Measurements from ENCODE around the gene OR6C68.
"Not testable (repeated sequence)": the region's sequence is repeated elsewhere in the genome, so short reads cannot be mapped to it uniquely, and the experiment has no call there.

Gene OR6C68

DNA sequence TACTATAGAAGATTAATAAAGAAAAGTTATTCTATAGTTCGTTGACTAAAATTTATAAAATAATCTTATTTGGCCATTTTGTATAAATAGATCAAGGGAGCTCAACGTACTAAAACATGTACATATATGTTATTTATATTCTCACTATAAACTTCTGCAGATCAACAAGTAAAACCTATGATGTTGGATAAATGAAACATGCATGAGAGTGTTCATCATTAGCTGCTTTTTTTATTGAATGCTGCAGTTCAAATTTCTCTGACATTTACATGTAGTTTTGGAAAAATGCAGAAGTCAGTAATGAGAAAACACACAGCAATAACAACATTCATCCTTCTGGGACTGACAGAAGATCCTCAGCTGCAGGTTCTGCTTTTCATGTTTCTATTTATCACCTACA lies at the start of gene OR6C68:
OR6C68 (plus strand) TSS at position 301 of the 400 bp plus-strand sequence; CDS start at position 301, 0 bp downstream.
- H3K4me3 ChIP-seq (replicated peaks; ENCODE audit: low read depth, low read length) = no peak within 1 kb of the TSS
- no peak for DNase-seq (ENCODE audit: low read depth)
- TF ChIP-seq, protein P1, sequence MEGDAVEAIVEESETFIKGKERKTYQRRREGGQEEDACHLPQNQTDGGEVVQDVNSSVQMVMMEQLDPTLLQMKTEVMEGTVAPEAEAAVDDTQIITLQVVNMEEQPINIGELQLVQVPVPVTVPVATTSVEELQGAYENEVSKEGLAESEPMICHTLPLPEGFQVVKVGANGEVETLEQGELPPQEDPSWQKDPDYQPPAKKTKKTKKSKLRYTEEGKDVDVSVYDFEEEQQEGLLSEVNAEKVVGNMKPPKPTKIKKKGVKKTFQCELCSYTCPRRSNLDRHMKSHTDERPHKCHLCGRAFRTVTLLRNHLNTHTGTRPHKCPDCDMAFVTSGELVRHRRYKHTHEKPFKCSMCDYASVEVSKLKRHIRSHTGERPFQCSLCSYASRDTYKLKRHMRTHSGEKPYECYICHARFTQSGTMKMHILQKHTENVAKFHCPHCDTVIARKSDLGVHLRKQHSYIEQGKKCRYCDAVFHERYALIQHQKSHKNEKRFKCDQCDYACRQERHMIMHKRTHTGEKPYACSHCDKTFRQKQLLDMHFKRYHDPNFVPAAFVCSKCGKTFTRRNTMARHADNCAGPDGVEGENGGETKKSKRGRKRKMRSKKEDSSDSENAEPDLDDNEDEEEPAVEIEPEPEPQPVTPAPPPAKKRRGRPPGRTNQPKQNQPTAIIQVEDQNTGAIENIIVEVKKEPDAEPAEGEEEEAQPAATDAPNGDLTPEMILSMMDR (IDR thresholded peaks at IDR 0.05; ENCODE audit: low read length, missing control alignments) = no peak

DNA sequence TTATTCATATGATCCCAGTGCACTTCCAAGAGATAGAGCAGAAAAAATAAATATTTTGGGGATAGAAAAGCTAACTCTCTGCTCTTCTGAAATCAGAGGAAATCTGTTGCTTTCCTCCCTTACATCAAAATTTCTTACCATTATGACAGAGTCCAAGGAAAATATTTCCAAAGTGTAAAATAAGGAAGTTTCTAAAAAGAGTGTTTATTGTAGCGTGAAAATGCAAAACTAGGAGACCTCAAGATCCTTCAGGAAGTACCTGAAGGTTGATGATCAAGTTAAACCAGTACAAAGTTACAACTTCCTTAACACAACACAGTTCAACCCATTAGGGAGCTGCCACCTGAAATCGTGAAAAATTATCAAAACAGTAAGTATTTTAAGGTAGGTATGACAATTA lies 48.4 kb upstream of the OR6C68 start, which contains the start of gene OR6C2:
OR6C2 (plus strand) TSS at position 301 of the 400 bp plus-strand sequence. CDS start 8,138 bp downstream, outside the sequence.
- TF ChIP-seq, protein P1 (IDR thresholded peaks at IDR 0.05; ENCODE audit: low read length, missing control alignments) = no peak
- H3K4me3 ChIP-seq (replicated peaks; ENCODE audit: low read depth, low read length) = no peak within 1 kb of the TSS
- no peak for DNase-seq (ENCODE audit: low read depth)

DNA sequence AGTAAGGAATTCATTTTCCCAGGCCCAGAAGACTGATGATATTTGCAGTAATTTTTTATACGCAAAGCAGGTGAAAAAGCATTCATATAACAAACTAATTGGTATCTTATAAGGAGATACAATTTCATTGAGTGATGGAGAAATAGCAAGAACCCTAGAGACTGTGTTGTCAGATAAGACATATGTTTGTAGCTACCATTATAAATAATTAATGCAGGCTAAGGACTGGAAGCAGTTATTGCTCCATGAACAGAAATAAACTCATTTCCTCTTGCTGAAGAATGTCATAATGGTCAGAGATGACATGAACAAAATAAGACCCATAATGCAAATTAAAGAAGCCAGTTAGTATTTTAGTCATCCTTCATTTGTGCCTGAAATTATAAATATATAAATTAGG lies 46.8 kb upstream of the OR6C68 start:
- no peak overlapping the region for H3K4me3 ChIP-seq (replicated peaks; ENCODE audit: low read depth, low read length)
- DNase-seq (ENCODE audit: low read depth) = no peak
- TF ChIP-seq, protein P1 (IDR thresholded peaks at IDR 0.05; ENCODE audit: low read length, missing control alignments) = no peak

DNA sequence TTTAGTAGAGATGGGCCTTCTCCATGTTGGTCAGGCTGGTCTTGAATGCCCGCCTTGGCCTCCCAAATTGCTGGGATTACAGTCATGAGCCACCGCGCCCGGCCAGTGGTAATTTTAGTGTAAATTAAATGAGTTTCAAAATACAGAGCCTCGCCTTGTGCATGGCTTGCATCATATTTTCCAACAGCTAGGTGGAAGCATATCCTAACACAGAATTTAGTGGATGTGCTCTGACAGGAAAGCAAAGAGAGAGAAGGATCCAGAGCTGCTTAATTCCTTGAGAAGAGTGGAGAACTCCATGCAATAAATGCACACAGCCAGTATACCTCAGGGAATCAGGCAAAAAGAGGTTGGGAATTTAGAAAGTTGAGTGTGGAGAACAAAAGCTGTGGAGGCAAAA lies 45.9 kb upstream of the OR6C68 start:
- H3K4me3 ChIP-seq (replicated peaks; ENCODE audit: low read depth, low read length) = no peak overlapping the region
- TF ChIP-seq, protein P1 (IDR thresholded peaks at IDR 0.05; ENCODE audit: low read length, missing control alignments) = no peak
- DNase-seq (ENCODE audit: low read depth) = no peak

DNA sequence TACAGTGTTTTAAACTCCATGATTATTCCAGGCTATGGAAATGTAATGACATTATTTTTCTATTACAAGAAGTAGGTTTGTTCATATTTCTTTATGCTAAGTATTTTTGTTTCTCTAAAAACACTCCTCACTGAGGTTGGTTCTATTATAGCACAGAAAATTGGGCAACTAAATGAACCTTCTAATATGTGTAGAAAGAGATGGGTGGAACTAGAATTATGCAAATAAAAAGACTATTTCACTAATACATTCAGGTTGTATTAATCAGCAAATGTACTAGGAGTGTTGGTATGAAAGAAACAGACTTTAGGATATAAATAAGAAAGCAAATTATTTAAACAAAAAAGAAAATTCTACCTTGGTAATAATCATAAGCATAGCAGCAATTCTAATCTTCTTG lies 43.4 kb upstream of the OR6C68 start:
- no peak overlapping the region for H3K4me3 ChIP-seq (replicated peaks; ENCODE audit: low read depth, low read length)
- no peak for DNase-seq (ENCODE audit: low read depth)
- TF ChIP-seq, protein P1 (IDR thresholded peaks at IDR 0.05; ENCODE audit: low read length, missing control alignments) = no peak

DNA sequence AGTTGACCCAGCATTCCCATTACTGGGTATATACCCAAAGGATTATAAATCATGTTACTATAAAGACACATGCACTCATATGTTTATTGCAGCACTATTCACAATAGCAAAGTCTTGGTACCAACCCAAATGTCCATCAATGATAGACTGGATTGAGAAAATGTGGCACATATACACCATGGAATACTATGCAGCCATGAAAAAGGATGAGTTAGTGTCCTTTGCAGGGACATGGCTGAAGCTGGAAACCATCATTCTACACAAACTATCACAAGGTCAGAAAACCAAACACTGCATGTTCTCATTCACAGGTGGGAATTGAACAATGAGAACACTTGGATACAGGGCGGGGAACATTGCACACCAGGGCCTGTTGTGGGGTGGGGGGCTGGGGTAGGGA lies 27.3 kb upstream of the OR6C68 start:
- H3K4me3 ChIP-seq (replicated peaks; ENCODE audit: low read depth, low read length) = not testable (repeated sequence)

DNA sequence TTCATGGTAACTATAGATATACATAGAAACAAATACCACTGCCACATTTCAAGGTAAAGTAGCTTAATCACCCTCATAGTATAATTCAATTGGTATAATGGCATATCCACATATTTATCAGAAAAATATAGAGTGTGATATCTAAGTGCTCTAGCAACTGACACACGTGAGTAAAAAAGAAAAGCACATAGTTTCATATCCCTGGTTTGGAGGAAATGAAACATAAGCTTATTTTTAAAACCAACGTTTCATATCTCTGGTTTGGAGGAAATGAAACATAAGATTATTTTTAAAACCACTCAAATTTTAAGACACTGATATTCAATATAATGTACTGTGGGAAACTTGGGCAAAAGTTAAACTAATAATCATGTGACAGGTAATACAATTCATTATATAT lies 24.3 kb upstream of the OR6C68 start:
- TF ChIP-seq, protein P1 (IDR thresholded peaks at IDR 0.05; ENCODE audit: low read length, missing control alignments) = no peak
- H3K4me3 ChIP-seq (replicated peaks; ENCODE audit: low read depth, low read length) = no peak overlapping the region
- DNase-seq (ENCODE audit: low read depth) = no peak

More for the DNA sequence above, 27.3 kb upstream of the OR6C68 start:
- not testable (repeated sequence) for DNase-seq (ENCODE audit: low read depth)

Data from fibroblast of pulmonary artery (primary cell).